GM12891 (cell line): ENCODE results near the gene PRMT5.
A peak's percentile ranks its signal among the peaks of the same experiment; 100 is the strongest.

Source experiments
- POLR2A ChIP-seq: IDR thresholded peaks from 2 replicates; pipeline ENCODE4 v1.6.1; 2011; ENCODE audit warnings: low read depth, low read length, control low read depth
- POLR2AphosphoS5 ChIP-seq: IDR thresholded peaks from 2 replicates; pipeline ENCODE4 v1.6.1; 2011; ENCODE audit warnings: low read depth, low read length, control low read depth
- TAF1 ChIP-seq: IDR thresholded peaks from 2 replicates; pipeline ENCODE4 v1.6.1; 2011; ENCODE audit warnings: low read depth, low read length, control low read depth

GRCh38 chr14:22878271-22879246, 50.6 kb downstream of the PRMT5 start:
- TF ChIP-seq POLR2A (no peak), POLR2AphosphoS5 (0 out of 2 replicates have a peak, but pooled peaks have one; percentile 38), TAF1 (no peak)
